Caco-2 (cell line): ENCODE data around the gene C1orf21. TPM values are rescaled to one million over a fixed set of nuclear protein-coding genes. Genes with fewer than 3 reads are reported as not detected.

Experiments
- BruUV-seq: library from RNA; stranded (reverse); fragments of 400-500 nt; replicated peaks from 2 replicates; lab custom pipeline; 2021; lab: Mats Ljungman, UMichigan
- CTCF ChIA-PET: fragments of 300-600 bp; sonication (Branson Sonifier 250); formaldehyde crosslinking; loops from one replicate; lab custom pipeline; 2022; ENCODE audit warnings: antibody characterized with exemption; lab: Charles Lee
- POLR2A ChIA-PET: fragments of 300-600 bp; sonication (Branson Sonifier 250); formaldehyde crosslinking; loops from one replicate; lab custom pipeline; 2022; ENCODE audit warnings: antibody characterized with exemption; lab: Charles Lee
- DNase-seq, 2 experiments: peaks; one replicate each; pipeline versions ENCODE4 v3.0.0 to v3.0.0-alpha.2; 2020 to 2022
- H3K27me3 ChIP-seq: replicated peaks from 2 replicates; pipeline ENCODE4 v1.6.0; 2011; ENCODE audit warnings: low read length; ENCODE audit not compliant: control insufficient read depth, insufficient read depth
- H3K36me3 ChIP-seq: 2 replicates; pipeline ENCODE4 v1.5.1; 2011; ENCODE audit warnings: low read length; ENCODE audit not compliant: control insufficient read depth, insufficient read depth
- H3K4me1 ChIP-seq: fragments of 250-450 bp; sonication (Bioruptor Pico); 2 replicates; pipeline ENCODE4 v1.5.1; 2020; ENCODE audit warnings: mild to moderate bottlenecking
- H3K4me3 ChIP-seq: 2 replicates; pipeline ENCODE4 v1.5.1; 2011; ENCODE audit warnings: low read depth, mild to moderate bottlenecking, control low read depth, low read length
- H3K9me3 ChIP-seq: fragments of 250-450 bp; sonication (Bioruptor Pico); 2 replicates; pipeline ENCODE4 v1.5.1; 2020; ENCODE audit warnings: mild to moderate bottlenecking, moderate library complexity
- H3K27ac Mint-ChIP-seq: one replicate; pipeline ENCODE4 v1.8.0; 2022; ENCODE audit warnings: mixed read lengths; ENCODE audit not compliant: unreplicated experiment
- H3K27me3 Mint-ChIP-seq: one replicate; pipeline ENCODE4 v1.8.0; 2022; ENCODE audit warnings: mixed read lengths; ENCODE audit not compliant: insufficient read depth, unreplicated experiment
- H3K36me3 Mint-ChIP-seq: one replicate; pipeline ENCODE4 v1.8.0; 2022; ENCODE audit warnings: mild to moderate bottlenecking, mixed read lengths; ENCODE audit not compliant: insufficient read depth, unreplicated experiment
- H3K4me1 Mint-ChIP-seq: one replicate; pipeline ENCODE4 v1.8.0; 2022; ENCODE audit warnings: low read depth, mixed read lengths; ENCODE audit not compliant: unreplicated experiment
- H3K4me3 Mint-ChIP-seq: one replicate; pipeline ENCODE4 v1.8.0; 2022; ENCODE audit warnings: mild to moderate bottlenecking, moderate library complexity, mixed read lengths; ENCODE audit not compliant: unreplicated experiment
- H3K9me3 Mint-ChIP-seq: one replicate; pipeline ENCODE4 v1.8.0; 2022; ENCODE audit warnings: mixed read lengths; ENCODE audit not compliant: unreplicated experiment
- CTCF ChIP-seq, 2 experiments: fragments of 200-600 bp in 1 of 2; IDR thresholded peaks; 1 replicate in 1 of 2; 2 replicates in 1 of 2; pipeline versions ENCODE4 v1.5.1 to v1.8.0; 2011 to 2022; ENCODE audit warnings: antibody characterized with exemption in 1 of 2, control low read depth in 1 of 2, inconsistent platforms in 1 of 2, low read depth in 1 of 2, low read length in 1 of 2, mild to moderate bottlenecking in 1 of 2, moderate library complexity in 1 of 2; ENCODE audit not compliant: insufficient read depth in 1 of 2, severe bottlenecking in 1 of 2, unreplicated experiment in 1 of 2
- intact Hi-C: fragments of 100-400 bp; cut with micrococcal nuclease; formaldehyde crosslinking; loops from one replicate; pipeline ENCODE4 v1.10.0; 2022; ENCODE audit not compliant: unreplicated experiment
- total RNA-seq: library from RNA; stranded (reverse); gene quantifications from 2 replicates; pipeline ENCODE4 v1.2.3, GENCODE V29; 2022

C1orf21 gene
- total RNA-seq, 1 experiment from 2014 or later, result 0.82 TPM

GRCh38 chr1:184455786-184456185 is 69.0 kb downstream of the C1orf21 start:
- Mint-ChIP-seq H3K27me3 (peaks cover 8% of the 10 kb centered on the region), H3K36me3 (no peaks in the 10 kb centered on the region), H3K9me3 (peaks cover 6% of the 10 kb centered on the region), H3K27ac (no peak overlapping the region), H3K4me1 (no peaks in the 10 kb centered on the region), H3K4me3 (no peak overlapping the region)
- TF ChIP-seq CTCF (IDR thresholded peaks at IDR 0.05; ENCODE audit: insufficient read depth in 1 of 2, low read depth in 1 of 2, low read length in 1 of 2, severe bottlenecking in 1 of 2, unreplicated experiment in 1 of 2), result no peak
- BruUV-seq, result no TSS peak
- ChIA-PET POLR2A (no interaction called here), CTCF (no interaction called here)
- no peaks in the 10 kb centered on the region for H3K27me3 ChIP-seq
- intact Hi-C loops, result no loop called here
- no peaks in the 10 kb centered on the region for H3K4me1 ChIP-seq
- no peak for DNase-seq
- H3K36me3 ChIP-seq, result no peaks in the 10 kb centered on the region
- H3K4me3 ChIP-seq, result no peak overlapping the region
- no peaks in the 10 kb centered on the region for H3K9me3 ChIP-seq

- Mint-ChIP-seq H3K27me3 (peaks cover 8% of the 10 kb centered on the region), H3K27ac (no peak overlapping the region), H3K36me3 (no peaks in the 10 kb centered on the region), H3K4me3 (no peak overlapping the region), H3K9me3 (peaks cover 7% of the 10 kb centered on the region), H3K4me1 (no peaks in the 10 kb centered on the region)
- no peak for DNase-seq
- no peak overlapping the region for H3K4me3 ChIP-seq
- no peaks in the 10 kb centered on the region for H3K27me3 ChIP-seq
- TF ChIP-seq CTCF (IDR thresholded peaks at IDR 0.05; ENCODE audit: insufficient read depth in 1 of 2, low read depth in 1 of 2, low read length in 1 of 2, severe bottlenecking in 1 of 2, unreplicated experiment in 1 of 2), result no peak
- intact Hi-C loops, result no loop called here
- no TSS peak for BruUV-seq
- ChIA-PET CTCF (no interaction called here), POLR2A (no interaction called here)
- no peaks in the 10 kb centered on the region for H3K36me3 ChIP-seq
- no peaks in the 10 kb centered on the region for H3K4me1 ChIP-seq
- H3K9me3 ChIP-seq, result no peaks in the 10 kb centered on the region
Measured at GRCh38 chr1:184456189-184456588, 69.4 kb downstream of the C1orf21 start.

- no peak overlapping the region for H3K27ac Mint-ChIP-seq
Measured at GRCh38 chr1:184457500-184457899, 70.7 kb downstream of the C1orf21 start.

More at GRCh38 chr1:184457500-184457899, 70.7 kb downstream of the C1orf21 start:
- Mint-ChIP-seq H3K36me3 (no peaks in the 10 kb centered on the region), H3K27me3 (peaks cover 8% of the 10 kb centered on the region), H3K4me1 (no peaks in the 10 kb centered on the region), H3K4me3 (no peak overlapping the region), H3K9me3 (peaks cover 7% of the 10 kb centered on the region)
- H3K4me3 ChIP-seq, result no peak overlapping the region
- H3K27me3 ChIP-seq, result no peaks in the 10 kb centered on the region
- H3K36me3 ChIP-seq, result no peaks in the 10 kb centered on the region
- H3K9me3 ChIP-seq, result no peaks in the 10 kb centered on the region
- intact Hi-C loops, result no loop called here
- TF ChIP-seq CTCF (IDR thresholded peaks at IDR 0.05; ENCODE audit: insufficient read depth in 1 of 2, low read depth in 1 of 2, low read length in 1 of 2, severe bottlenecking in 1 of 2, unreplicated experiment in 1 of 2), result no peak
- H3K4me1 ChIP-seq, result no peaks in the 10 kb centered on the region
- no peak for DNase-seq
- ChIA-PET CTCF (no interaction called here), POLR2A (no interaction called here)
- no TSS peak for BruUV-seq
